GM18517 (cell line): ENCODE measurements around the gene EPB41L2.

Source experiments
- ATAC-seq: cut with Tn5 transposase; IDR thresholded peaks from one replicate; pipeline ENCODE4 v1.9.1; 2021; ENCODE audit warnings: mild to moderate bottlenecking, moderate library complexity; ENCODE audit not compliant: unreplicated experiment

Gene EPB41L2

DNA sequence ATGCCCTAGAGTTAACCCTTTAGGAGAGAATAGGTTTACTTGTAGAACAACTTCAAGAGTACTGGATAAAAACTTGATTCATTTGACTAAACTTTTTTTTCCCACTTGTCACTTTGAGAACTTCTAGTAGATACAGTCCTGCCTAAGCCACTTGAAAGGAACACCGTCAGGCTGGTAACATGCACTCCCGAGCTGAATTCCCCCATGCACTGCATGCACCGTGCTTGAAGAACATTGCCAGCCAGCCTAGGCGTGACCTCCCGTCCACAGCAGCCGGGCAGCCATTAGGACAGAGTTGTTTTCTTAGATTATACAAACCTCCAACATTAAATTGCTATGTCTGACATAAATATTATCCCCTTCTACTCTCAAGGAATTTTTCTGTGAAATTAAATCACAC lies 183.2 kb downstream of the EPB41L2 start:
- ATAC-seq: no peak

DNA sequence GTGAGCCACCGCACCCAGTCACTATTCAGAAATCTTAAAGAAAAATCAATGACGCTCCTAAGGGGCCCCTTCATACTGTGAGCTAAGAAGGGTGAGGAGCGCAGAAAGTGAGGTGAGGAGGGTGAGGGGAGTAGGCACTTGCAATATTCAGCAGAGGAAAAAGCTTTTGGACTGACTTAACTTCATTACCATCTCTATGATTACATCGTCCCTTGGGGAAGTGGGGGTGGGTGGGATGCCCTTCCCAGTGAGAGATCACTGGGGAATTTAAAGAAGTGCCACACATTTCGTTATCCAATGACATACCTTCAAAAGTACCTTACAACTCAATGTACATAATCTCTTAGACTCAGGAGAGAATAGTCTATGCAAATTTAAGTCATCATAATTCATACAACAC lies 189.3 kb downstream of the EPB41L2 start:
- no peak for ATAC-seq

DNA sequence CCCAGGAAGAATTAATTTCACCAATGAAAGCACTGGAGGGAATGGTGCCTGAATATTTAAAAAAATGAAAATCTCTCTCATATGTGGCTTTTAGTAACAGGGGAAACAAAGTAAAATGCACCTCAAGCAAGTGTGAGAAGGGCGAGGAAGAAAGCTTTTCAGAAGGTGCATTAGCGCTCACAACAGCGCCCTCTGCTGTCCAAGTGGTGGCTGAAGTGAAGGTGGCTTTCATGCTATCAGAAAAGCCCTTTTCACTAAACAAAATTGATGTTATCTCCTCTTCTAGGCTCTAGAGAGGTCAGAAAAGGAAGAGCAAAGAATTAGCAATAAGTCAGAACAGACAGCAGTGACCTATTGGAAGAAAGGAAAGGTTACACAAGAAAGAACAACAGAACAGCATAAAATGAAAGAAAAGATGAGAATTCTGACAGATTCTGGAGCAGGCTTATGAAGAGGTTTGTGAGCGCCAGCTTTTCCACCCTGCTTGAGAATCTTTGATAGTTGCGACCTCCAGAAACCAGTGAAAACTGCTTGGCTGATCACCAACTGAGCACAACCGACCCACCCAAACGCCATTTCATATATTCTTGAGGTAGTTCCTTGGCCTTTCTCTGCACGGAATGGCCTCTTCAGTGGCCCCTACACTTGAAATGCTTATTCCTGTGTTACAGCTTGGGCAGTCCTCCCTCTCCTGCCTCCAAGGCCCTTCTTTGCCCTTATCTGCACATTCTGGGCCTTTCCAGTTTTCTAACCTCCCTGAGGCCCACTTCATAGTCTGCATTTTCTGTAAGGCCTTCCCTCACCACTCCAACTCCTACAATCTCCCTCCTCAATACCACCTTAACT lies 190.6 kb downstream of the EPB41L2 start:
- ATAC-seq: peak; percentile 78

DNA sequence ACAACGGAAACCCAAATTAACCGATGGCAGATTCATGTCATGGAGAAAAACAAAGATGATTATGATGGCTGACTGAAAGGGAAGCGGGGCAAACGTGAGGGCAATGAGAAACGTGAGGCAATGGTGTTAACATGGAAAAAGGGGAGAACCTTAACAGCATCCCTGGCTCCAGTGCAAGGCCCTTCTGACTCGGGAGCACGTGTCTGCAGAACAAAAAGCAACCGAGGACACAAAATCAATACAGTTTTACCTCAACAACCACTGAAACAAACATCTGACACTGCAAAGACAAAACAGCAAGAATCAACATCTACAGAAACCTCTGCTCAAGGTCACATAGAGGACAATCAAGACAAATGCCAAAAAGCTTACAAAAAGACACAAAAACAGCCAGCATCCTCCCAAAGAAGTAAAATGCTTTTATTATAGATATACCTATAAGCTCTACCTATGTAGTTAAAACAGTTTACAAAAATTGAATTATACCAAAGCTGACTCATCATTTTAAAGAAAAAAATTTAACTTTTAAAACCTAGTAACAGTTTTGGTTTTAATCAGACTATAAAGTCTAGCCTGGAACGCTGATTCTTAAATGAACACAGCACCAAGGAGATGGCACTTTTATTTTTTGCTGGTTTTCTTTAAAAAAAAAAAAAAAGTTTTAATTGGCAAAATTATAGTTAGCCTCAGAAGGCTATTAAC lies 192.7 kb downstream of the EPB41L2 start:
- ATAC-seq: no peak

DNA sequence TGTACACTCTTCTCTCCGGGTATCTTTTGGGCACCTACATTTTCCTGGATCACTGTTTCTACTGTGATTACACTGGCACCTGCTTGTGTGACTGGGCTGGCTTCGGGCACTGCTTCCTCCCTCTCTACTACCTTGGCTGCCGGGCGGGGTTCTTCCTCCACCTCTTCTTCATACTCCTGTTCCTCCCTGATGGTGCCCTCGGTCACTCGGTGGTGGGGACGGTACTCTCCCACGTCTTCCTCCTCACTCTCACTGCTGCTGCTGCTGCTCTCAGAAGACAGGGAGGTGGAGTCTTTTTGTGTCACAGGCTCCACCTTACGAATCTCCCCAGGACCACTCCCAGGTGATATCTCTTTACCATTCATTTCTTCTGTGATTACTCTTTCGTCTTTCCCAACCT lies 193.4 kb downstream of the EPB41L2 start:
- ATAC-seq: no peak

DNA sequence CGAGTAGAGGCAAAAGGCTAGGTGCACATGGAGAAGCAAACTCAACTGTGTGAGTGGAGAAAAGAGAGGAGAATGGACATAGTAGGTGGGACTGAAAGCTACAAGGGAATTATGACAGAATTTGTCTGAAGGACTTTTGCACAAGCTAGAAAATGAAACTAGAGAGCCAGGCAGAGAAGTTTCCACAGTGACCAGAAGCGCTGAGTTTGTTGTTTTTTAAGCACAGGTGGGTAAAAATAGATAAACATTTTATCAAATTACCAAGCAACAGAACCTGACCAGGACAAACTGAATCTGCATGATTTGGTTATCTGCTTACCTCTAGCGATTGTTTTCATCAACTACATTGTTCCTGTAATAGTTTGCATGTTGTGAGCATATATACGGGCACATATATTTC lies 197.3 kb downstream of the EPB41L2 start:
- ATAC-seq: no peak

DNA sequence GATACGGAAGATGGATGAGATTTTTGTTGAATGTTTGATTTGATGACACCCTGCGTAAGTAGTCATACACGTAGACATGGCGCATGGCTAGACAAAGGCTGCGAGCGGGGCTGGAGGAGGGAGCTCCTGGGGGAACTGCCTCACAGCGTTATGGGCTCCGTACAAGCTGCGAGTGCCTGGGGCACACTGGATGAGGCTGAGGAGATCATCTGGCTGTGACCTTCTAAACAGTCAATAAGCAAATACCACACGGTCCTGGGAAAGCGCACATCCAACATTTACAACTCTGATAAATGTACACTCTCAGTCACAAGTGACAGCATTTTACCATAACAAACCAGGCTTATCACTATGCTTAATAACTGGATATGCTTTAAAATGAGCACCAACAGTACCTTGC lies 198.7 kb downstream of the EPB41L2 start:
- ATAC-seq: no peak

DNA sequence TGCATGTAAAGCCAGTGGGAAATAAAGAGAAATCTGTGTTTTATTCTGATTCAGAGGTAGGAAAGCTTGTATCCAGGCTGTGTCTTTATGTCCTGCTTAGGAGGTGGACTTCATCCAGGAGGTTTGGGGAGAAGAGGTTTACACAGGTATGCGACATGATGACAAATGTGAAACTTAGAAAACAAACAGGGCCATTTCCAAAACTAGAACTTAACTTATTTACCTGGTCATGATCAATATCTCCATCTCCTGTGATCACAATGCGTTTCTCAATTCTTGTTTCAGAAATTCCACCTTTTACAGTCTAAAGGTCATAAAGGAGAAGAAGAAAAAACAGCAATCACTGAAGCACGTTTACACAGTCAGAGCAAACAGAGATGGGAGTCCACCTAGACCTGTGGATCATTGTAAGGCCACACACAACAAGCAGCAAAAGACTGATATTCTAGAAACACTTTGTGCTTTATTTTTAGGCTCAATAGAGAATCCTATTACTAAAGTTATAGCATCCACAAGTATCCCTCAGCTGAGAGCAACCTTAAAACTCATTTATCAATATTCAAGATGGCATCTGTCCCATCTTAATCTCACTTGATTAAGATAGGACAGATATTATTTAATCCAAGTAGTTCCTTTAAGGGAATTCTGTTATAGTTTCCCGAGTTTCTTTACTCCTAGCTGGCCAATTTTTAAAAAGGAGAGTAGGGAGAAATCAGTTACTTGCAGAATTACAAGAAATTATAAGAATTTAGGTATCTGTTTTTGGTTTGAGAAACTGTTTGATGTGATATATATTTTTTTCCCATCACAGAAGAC lies 199.4 kb downstream of the EPB41L2 start:
- ATAC-seq: no peak

DNA sequence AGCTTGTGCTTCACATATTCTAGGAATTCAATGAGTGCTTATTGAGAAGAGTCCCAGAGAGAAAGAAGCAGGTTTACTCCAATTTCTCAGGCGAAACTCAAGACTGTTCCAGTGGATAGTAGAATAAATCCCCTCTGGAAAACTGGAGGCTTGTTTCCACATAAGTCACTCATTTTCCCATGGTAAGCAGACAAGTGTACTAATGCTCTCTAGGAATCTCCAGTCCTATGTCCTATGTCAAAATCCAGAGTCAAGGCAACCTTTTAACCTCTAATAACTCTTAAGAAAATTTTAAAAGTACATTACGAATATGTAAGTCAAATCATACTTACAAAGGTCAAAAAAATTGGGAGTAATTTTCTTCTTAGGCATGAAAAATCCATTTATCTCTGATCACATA lies 200.7 kb downstream of the EPB41L2 start:
- ATAC-seq: no peak

DNA sequence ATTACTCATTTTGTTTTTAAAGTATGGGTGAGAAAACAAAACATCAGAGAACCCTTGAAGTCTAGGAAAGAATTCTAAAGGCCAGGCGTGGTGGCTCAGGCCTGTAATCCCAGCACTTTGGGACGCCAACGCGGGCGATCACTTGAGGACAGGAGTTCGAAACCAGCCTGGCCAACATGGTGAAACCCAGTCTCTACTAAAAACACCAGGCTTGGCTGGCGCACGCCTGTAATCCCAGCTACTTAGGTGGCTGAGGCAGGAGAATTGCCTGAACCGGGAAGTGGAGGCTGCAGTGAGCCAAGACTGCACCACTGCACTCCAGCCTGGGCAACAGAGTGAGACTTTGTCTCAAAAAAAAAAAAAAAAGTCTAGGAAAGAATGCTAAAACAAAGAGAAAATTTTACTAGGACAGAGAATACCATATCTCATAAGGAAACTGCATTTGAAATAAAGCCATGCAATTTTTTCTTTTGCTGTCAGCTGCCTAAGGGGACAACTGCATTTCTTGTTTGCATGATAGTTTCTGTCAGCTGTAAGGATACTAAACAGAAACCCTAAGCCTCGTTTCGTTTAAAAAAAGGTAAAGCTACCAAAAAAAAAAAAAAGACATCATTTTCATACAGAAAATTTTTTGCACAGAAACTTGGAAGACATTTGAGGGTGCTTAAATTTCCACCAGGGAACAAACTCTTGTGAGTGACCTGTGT lies 203.7 kb downstream of the EPB41L2 start:
- ATAC-seq: no peak

DNA sequence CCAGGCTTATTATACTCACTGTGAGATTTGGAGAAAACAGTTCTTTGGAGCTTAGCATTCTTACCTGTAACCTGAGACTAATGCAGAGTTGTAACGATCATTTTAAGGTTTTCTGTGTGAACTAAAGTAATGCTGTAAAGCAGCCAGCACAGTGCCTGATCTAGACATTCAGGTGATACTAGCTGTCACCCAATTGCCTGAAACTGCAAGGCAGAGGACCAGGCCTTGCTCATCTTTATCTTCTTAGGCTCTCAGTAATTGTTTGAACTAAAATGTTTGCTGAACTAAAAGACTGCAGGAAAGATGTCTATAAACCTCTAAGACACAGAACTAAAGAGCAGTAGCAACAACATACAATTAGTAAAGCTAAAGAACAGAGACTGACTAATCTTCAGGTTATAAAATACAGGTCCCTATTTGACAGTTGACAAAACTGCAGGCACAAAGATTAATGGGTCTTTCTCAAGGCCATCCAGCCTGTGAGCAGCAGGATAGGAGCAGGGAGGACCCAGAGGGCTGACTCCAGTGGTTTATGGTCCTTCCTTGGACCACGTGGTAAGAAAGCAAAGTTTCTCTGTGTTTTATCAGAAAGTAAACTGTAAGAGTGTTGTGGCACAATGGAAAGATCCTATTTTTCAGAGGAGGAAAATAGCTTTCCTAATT lies 204.4 kb downstream of the EPB41L2 start:
- ATAC-seq: no peak

DNA sequence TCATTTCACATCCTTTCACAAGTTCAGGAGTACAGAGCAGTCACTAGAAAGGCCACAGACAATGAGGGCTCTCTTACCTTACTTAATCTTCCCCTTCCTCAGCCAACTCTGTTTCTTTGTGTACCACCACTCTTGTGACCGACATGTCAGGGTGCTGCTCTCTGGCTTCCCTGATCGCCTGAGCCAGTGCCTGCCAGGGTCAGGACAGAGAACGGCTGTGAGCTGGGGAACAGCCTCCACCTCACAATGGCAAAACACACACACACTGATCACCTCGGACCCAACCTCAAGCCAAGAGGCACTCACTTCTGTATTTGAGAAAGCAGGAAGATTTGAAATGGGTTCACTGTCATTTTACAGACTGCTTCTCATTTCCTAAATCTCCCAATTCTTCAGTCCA lies 205.0 kb downstream of the EPB41L2 start:
- no peak for ATAC-seq

DNA sequence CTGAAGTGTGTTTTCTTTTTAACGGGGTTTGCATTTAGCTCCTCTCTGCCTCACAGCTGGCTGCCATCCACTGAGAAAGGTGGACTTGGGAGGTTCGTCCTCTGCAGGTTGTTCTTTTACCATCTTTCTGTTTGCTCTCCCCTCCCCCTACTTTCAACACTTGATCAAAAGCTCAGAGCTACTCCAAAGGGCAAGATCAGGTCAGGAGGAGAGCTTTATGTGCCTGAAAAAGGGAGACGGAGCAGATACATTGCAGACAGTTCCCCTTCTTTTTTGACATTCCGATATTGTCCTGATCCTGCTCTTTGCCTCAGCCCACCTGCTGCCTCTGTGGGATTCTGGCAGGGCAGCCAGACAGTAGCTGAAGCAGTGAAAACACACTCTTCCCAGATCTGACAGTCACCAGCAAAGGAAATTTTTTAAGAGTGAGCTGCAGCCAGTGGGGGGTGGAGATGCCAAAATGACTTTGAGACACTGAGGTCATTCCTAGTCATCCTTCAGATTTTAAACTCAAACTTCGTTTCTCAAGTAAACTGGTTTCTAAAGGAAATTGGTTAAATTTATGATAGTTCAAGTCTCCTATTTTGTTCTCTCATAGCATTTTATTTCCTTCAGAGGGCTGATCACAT lies 209.4 kb downstream of the EPB41L2 start:
- no peak for ATAC-seq

DNA sequence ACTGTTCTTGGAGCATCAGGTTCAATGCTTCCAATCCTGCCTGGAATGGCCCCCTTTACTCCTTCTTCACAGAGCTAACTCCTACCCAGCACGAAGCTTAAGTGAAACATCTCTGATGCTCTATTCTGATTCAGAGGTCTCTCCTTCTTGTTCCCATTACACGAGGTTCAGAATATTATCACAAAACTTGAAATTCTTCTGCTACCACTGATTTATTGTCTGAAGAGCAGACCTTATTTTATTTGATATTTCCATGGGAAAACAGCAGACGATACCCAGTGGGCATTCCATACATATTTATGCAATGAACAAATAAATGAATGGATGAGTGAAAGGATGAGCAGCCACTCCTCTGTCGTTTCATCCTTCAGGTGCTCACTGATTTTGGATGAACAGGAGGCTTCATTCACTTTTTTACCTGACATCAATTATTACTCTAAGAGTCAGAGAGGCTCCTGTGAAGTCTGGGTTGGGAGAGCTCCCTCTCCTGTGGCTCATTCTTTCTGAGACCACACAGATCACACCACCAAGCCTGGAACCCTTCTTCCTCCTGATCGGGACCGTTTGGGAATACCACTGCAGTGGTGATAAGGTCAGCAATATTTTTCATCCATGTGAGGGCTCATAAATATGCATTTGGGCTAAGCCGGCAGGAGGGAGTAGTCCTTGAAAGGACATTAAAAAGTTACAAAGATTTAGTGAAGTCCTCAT lies 210.0 kb downstream of the EPB41L2 start:
- no peak for ATAC-seq

DNA sequence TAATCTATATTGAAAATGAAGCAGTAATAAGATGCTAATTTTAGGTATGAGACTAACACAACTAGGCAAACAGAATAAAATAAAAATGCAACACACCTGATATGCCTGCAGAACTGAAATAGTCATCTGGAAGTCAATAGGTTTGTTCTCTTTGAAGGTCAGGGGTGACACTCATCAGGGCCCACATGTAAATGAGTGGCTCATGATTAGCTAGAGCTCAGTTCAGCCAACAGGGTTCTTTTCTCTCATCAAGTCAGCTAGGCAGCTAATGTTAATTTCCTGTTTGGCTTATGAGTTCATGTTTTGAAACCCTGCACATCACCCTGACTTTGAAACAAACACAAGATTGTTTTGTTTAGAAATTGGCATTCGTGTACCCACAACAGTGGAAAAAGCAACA lies 212.0 kb downstream of the EPB41L2 start:
- no peak for ATAC-seq

DNA sequence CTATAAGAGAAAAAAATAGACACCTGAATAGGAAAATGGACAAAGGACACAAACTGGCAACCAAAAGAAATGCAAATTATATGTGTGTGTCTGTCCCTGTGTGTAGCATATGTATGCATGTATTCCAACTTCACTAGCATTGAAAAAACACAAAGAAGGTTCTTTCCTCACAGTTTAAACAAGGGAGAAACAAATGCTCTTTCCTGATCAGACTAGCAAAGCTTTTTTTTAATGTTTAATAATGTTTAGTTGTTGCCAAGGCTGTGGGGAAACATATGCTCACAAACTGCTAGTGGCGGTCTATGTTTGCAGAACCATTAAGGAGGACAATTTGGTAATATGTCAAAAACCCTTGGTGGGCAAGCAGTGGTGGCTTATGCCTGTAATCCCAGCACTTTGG lies 213.5 kb downstream of the EPB41L2 start:
- ATAC-seq: no peak

DNA sequence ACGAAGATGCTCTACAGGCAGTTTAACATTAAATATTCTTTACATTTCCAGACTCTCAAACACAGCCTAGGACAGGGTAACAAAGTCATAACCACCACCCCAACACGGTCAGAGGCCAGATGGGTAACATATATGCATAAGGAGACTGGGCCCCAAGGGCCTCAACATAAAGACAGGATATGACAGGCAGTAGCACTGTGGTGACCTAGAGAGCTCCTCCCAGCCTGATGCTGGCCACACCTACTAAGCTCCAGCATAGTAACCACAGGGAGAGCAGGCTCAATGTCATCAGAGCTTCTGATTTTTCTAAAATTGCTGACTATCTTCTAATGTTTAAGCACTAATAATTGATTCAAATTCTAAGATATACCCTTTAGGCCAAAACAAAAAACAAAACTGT lies 214.1 kb downstream of the EPB41L2 start:
- no peak for ATAC-seq

DNA sequence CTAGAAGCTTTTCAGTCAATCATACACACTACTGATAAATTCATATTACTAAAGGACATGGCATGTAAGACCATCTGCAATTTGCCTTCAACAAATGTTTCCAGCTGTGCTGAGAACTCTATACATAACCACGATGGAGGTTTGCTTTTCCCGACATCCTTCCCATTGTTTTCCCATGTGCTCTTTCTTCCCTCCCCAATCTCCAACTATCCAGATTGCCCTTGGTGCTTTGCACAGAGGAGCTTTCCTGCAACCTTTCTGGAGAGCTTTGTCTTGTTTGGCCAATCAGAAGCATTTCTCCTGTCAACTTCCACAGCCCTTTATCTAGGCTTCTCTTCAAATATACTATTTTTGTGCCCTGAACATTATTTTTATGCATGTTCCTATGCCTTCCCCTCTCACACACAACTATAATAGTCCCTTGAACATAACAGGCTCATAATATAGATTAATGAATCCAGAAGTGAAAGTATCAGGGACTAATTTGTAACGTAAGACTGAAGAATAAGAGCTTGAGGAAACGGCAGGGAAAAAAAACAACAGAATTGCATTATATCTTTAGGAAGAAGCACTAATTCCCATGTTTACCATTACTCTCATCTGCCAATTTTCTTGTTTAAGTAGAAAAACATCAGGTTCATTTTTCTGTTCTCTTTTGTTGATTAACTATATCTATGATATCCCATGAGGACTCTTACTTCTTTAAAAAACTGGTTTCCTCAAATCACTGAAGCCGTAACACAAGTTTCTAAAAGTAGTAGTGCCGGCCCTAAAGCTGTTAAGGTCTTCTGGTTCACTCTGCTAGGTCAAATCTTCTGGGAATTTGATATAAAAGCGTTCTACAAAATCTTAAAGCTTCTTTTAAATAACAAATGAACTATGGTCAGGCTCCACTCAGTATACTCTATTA lies 215.8 kb downstream of the EPB41L2 start:
- no peak for ATAC-seq
